ENCODE measurements around the gene BUD31. TPM values are rescaled to one million over a fixed set of nuclear protein-coding genes. Genes with fewer than 3 reads are reported as not detected.

Gene BUD31
- total and polyA plus RNA-seq, 2 of the 8 experiments (the other 6 are each of a cell fraction or from before 2014, with no cell fraction given) = 46.7 to 114 TPM

GRCh38 chr7:99465421-99465768 lies 56.6 kb downstream of the BUD31 start:
- no peak overlapping the region for H3K18ac ChIP-seq (ENCODE audit: extremely low read depth, low read length)
- peak overlapping the region; percentile 86 to 99 (median 99) for H3K9ac ChIP-seq (replicated peaks in 1 of 4; ENCODE audit: extremely low read depth in 1 of 4, low read depth in 3 of 4, low read length in 3 of 4)
- peak overlapping the region; percentile 99; the same call in 1 of the 2 replicates for H4K8ac ChIP-seq (ENCODE audit: extremely low read depth, insufficient read depth, low read length)
- no peak for FAIRE-seq
- peaks cover 2 to 12% (median 9%) of the 10 kb centered on the region in 4 experiments; a peak in 6 of 8 replicates for H3K36me3 ChIP-seq (ENCODE audit: control insufficient read depth in 2 of 4, insufficient read depth in 4 of 4, low read length in 3 of 4)
- CTCF ChIA-PET (ENCODE audit: partially characterized antibody) = interaction anchor here (0.8 to 1.6 kb wide), 3 partner anchors 9 to 43 kb away, joined by 3 read pairs; no protein-coding TSS in a partner anchor
- peak overlapping the region; percentile 92 to 99 (median 97) for H3K4me3 ChIP-seq (ENCODE audit: extremely low read depth in 1 of 4, insufficient read depth in 2 of 4, low read depth in 3 of 4, low read length in 4 of 4)
- H3K56ac ChIP-seq (replicated peaks; ENCODE audit: insufficient read length, low read depth, low read length) = peak overlapping the region; percentile 85
- H3K27ac ChIP-seq (ENCODE audit: low read depth, low read length) = peak overlapping the region; percentile 98
- peaks cover 19% of the 10 kb centered on the region for H3K79me1 ChIP-seq (ENCODE audit: low read depth, low read length)
- H2AFZ ChIP-seq (ENCODE audit: low read length) = peak overlapping the region; percentile 86
- POLR2A ChIA-PET (ENCODE audit: partially characterized antibody) = interaction anchor here (0.6 to 10.7 kb wide), 16 partner anchors 8 to 1844 kb away, joined by 3 to 100 read pairs (median 6); partner anchors contain the start of genes BUD31, CPSF4, PDAP1 and ZKSCAN5
- peak overlapping the region; percentile 87 for H4K91ac ChIP-seq (replicated peaks; ENCODE audit: insufficient read length, low read length)
- no peaks in the 10 kb centered on the region for H3K9me3 ChIP-seq (ENCODE audit: insufficient read depth in 2 of 2, low read depth in 1 of 2, low read length in 1 of 2)
- H3K4me2 ChIP-seq (ENCODE audit: insufficient read depth in 1 of 2, low read depth in 2 of 2, low read length in 2 of 2) = peak overlapping the region; percentile 91 to 98
- H3K14ac ChIP-seq (ENCODE audit: insufficient read length) = no peak overlapping the region
- WGBS, 2 experiments (ENCODE audit: extremely low coverage in 1 of 2, insufficient coverage in 1 of 2, insufficient read length in 1 of 2, insufficient replicate concordance in 2 of 2, low coverage in 1 of 2, low lambda C conversion rate in 2 of 2, missing lambda C conversion rate in 1 of 2) = 29% methylated on average over 9 of the region's 9 CpGs; no CpG with 5 or more reads in 1 of the 2 experiments
- H2BK5ac ChIP-seq (ENCODE audit: low read depth, low read length) = peak overlapping the region; percentile 98
- peak overlapping the region; percentile 84 for H2AK5ac ChIP-seq (ENCODE audit: low read depth, low read length)
- H3K4ac ChIP-seq (replicated peaks; ENCODE audit: insufficient read length, low read depth, low read length) = peak overlapping the region; percentile 55
- peaks cover 23 to 52% of the 10 kb centered on the region in 2 experiments for H3K79me2 ChIP-seq (ENCODE audit: control insufficient read depth in 1 of 2, insufficient read depth in 2 of 2, low read length in 2 of 2)
- H4K5ac ChIP-seq (ENCODE audit: insufficient read length, low read depth, low read length) = peak overlapping the region; percentile 92
- no peak overlapping the region for H2BK120ac ChIP-seq (replicated peaks; ENCODE audit: low read depth, low read length)
- no peak overlapping the region for H2BK20ac ChIP-seq (ENCODE audit: low read length)
- peaks cover 0 to 2% (median 0%) of the 10 kb centered on the region in 4 experiments; a peak in 1 of 7 replicates for H3K4me1 ChIP-seq (replicated peaks in 1 of 4; ENCODE audit: control insufficient read depth in 3 of 4, insufficient read depth in 4 of 4, low read length in 3 of 4)
- no peak for DNase-seq (ENCODE audit: low read depth in 1 of 2, low spot score in 2 of 2)
- no peaks in the 10 kb centered on the region for H3K27me3 ChIP-seq (replicated peaks in 1 of 4; ENCODE audit: control insufficient read depth in 3 of 4, extremely low read depth in 1 of 4, insufficient read depth in 3 of 4, low read length in 3 of 4)
- no peak overlapping the region for H3K23ac ChIP-seq (ENCODE audit: insufficient read length)
- H4K20me1 ChIP-seq (replicated peaks in 1 of 2; ENCODE audit: control insufficient read depth in 1 of 2, insufficient read depth in 2 of 2, low read length in 2 of 2) = peaks cover 4 to 9% of the 10 kb centered on the region in 2 experiments
- 0 out of 2 replicates have a peak, but pooled peaks cover 7% of the 10 kb centered on the region for H3K23me2 ChIP-seq (ENCODE audit: low read depth, low read length)
- H2BK15ac ChIP-seq (ENCODE audit: low read length) = no peak overlapping the region; the same call in 1 of the 2 replicates
- peak overlapping the region; percentile 51; the same call in 1 of the 2 replicates for H2BK12ac ChIP-seq (ENCODE audit: low read depth, low read length)
- TF ChIP-seq SIX5 (IDR thresholded peaks at IDR 0.05; ENCODE audit: low read depth, low read length) = no peak
- TF ChIP-seq POU5F1 (IDR thresholded peaks at IDR 0.05; ENCODE audit: low read depth, low read length) = no peak
- no peak for TF ChIP-seq KDM5A (IDR thresholded peaks at IDR 0.05; ENCODE audit: low read length)
- TF ChIP-seq PHF8 (conservative IDR thresholded peaks at IDR 0.05; ENCODE audit: low read depth, low read length) = no peak
- TF ChIP-seq CHD2 (IDR thresholded peaks at IDR 0.05; ENCODE audit: low read length) = no peak
- TF ChIP-seq RFX5 (IDR thresholded peaks at IDR 0.05; ENCODE audit: borderline replicate concordance, low read depth, low read length) = no peak
- no peak for TF ChIP-seq RXRA (IDR thresholded peaks at IDR 0.05; ENCODE audit: insufficient read depth, low read depth, low read length)
- no peak for TF ChIP-seq HDAC6 (IDR thresholded peaks at IDR 0.05; ENCODE audit: low read depth, low read length)
- TF ChIP-seq E2F6 (IDR thresholded peaks at IDR 0.05) = no peak
- no peak for TF ChIP-seq TAF7 (optimal IDR thresholded peaks at IDR 0.05; ENCODE audit: borderline replicate concordance, low read depth, low read length)
- no peak for TF ChIP-seq CBX8 (IDR thresholded peaks at IDR 0.05; ENCODE audit: borderline replicate concordance, low read depth, low read length)
- no peak for TF ChIP-seq TCF12 (IDR thresholded peaks at IDR 0.05; ENCODE audit: low read depth, low read length)
- no peak for TF ChIP-seq TBP (IDR thresholded peaks at IDR 0.05; ENCODE audit: low read depth, low read length)
- no peak for TF ChIP-seq SIRT6 (IDR thresholded peaks at IDR 0.05; ENCODE audit: low read length)
